Common myeloid progenitor, CD34-positive (primary cell): ENCODE data around the gene ZCCHC18.

Experiments used
- CTCF ChIA-PET: fragments of 350-600 bp; sonication (Branson Sonifier 250); formaldehyde crosslinking; loops from one replicate; lab custom pipeline; 2021; ENCODE audit warnings: antibody characterized with exemption; lab: Charles Lee
- POLR2A ChIA-PET: fragments of 350-600 bp; sonication (Branson Sonifier 250); formaldehyde crosslinking; loops from one replicate; lab custom pipeline; 2021; ENCODE audit warnings: antibody characterized with exemption; lab: Charles Lee
- DNase-seq, 3 donors: peaks; one replicate each; pipeline versions ENCODE4 v3.0.0 to v3.0.0-alpha.2; 2013
- H3K27ac ChIP-seq, 2 experiments: 1 replicate in 1 of 2; 2 replicates in 1 of 2; pipeline ENCODE4 v1.7.0; 2013; ENCODE audit warnings: inconsistent platforms in 2 of 2, low read length in 2 of 2, mild to moderate bottlenecking in 2 of 2, low read depth in 1 of 2, moderate library complexity in 1 of 2; ENCODE audit not compliant: severe bottlenecking in 2 of 2, insufficient read depth in 1 of 2, poor library complexity in 1 of 2
- H3K27me3 ChIP-seq, 5 experiments: replicated peaks in 2 of 5; 1 replicate in 3 of 5; 2 replicates in 2 of 5; pipeline versions ENCODE4 v1.6.1 to v1.7.0; 2013; ENCODE audit warnings: low read length in 4 of 5, mild to moderate bottlenecking in 2 of 5, moderate library complexity in 2 of 5, inconsistent platforms in 1 of 5; ENCODE audit not compliant: insufficient read depth in 5 of 5, control insufficient read depth in 4 of 5
- H3K36me3 ChIP-seq, 4 experiments: 1 replicate in 2 of 4; 2 replicates in 2 of 4; pipeline versions ENCODE4 v1.6.1 to v1.7.0; 2013; ENCODE audit warnings: low read length in 3 of 4, control low read depth in 1 of 4, mild to moderate bottlenecking in 1 of 4; ENCODE audit not compliant: control insufficient read depth in 4 of 4, insufficient read depth in 4 of 4
- H3K4me1 ChIP-seq, 4 experiments: 1 replicate in 3 of 4; 2 replicates in 1 of 4; pipeline versions ENCODE4 v1.6.1 to v1.7.1; 2013; ENCODE audit warnings: low read length in 3 of 4, mild to moderate bottlenecking in 3 of 4, control low read depth in 1 of 4, inconsistent platforms in 1 of 4, moderate library complexity in 1 of 4; ENCODE audit not compliant: control insufficient read depth in 4 of 4, insufficient read depth in 4 of 4; ENCODE audit errors: control extremely low read depth in 1 of 4
- H3K4me3 ChIP-seq, 7 experiments: 1 replicate in 4 of 7; 2 replicates in 3 of 7; pipeline versions ENCODE4 v1.5.1 to v1.7.0; 2013; ENCODE audit warnings: mild to moderate bottlenecking in 7 of 7, low read length in 6 of 7, moderate library complexity in 6 of 7, inconsistent platforms in 2 of 7, low read depth in 2 of 7, control low read depth in 1 of 7; ENCODE audit not compliant: insufficient read depth in 4 of 7, control insufficient read depth in 1 of 7; ENCODE audit errors: extremely low read depth in 1 of 7
- H3K9me3 ChIP-seq, 5 experiments: 1 replicate in 4 of 5; 2 replicates in 1 of 5; pipeline versions ENCODE4 v1.6.1 to v1.7.1; 2013; ENCODE audit warnings: low read length in 4 of 5, mild to moderate bottlenecking in 2 of 5, inconsistent platforms in 1 of 5, low read depth in 1 of 5, moderate library complexity in 1 of 5; ENCODE audit not compliant: control insufficient read depth in 4 of 5, insufficient read depth in 2 of 5; ENCODE audit errors: control extremely low read depth in 1 of 5
- WGBS: methylation state at CpG from one replicate; pipeline ENCODE4 v1.1.5; 2013; ENCODE audit not compliant: insufficient coverage; 5-methylcytosine and 5-hydroxymethylcytosine counted together

ZCCHC18 gene

DNA sequence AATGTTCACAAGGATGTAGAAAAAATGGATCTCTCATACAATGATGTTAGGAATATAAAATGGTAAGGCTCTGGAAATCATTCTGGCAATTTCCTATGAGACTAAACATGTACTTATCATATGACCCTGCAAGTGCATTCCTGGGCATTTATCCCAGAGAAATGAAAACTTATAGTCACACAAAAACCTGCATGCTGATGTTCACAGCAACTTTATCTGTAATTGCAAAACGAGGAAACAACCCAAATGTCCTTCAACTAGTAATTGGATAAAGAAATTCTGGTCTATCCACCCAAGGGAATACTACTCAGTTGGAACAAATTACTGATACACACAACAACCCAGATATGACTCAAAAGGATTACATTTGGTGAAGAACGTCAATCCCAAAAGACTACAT lies 14.5 kb downstream of the ZCCHC18 start:
- ChIA-PET POLR2A (no interaction called here), CTCF (no interaction called here)
- Histone ChIP-seq H3K36me3 (peaks cover 0 to 2% (median under 1%) of the 10 kb centered on the region in 4 experiments), H3K27me3 (peaks cover 0 to 2% (median 0%) of the 10 kb centered on the region in 5 experiments), H3K27ac (no peak overlapping the region), H3K9me3 (no peaks in the 10 kb centered on the region), H3K4me1 (peaks cover 0 to 15% (median 5%) of the 10 kb centered on the region in 4 experiments), H3K4me3 (no peak overlapping the region)
- no peak for DNase-seq
- no CpG with 5 or more reads among the region's 2 CpGs for WGBS

DNA sequence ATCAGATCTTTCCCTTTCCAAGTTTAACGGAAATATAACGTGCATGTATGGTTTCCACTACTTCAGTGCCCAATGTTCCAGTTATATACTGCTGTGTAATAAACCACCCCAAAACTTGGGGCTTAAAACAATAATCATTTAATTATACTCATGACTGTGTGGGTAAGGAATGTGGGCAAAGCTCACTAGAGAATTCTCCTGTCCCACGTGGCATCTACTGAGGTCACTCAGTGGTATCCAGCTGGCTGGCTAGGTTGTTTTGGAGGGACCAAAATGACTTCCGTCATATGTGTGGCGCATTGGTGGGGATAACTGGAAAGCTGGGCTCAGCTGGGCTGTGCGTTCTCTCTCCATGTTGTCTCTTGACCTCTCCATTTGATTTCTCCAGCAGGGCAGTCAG lies 18.5 kb downstream of the ZCCHC18 start:
- Histone ChIP-seq H3K4me1 (peaks cover 0 to 9% (median 0%) of the 10 kb centered on the region in 4 experiments), H3K9me3 (no peaks in the 10 kb centered on the region), H3K27ac (no peak overlapping the region), H3K4me3 (no peak overlapping the region), H3K27me3 (peaks cover 0 to 2% (median 0%) of the 10 kb centered on the region in 5 experiments), H3K36me3 (peaks cover 0 to 2% (median under 1%) of the 10 kb centered on the region in 4 experiments)
- CTCF ChIA-PET, result interaction anchor here (1.4 to 1.7 kb wide), 2 partner anchors 10 to 17 kb away, joined by 4 to 5 read pairs; no protein-coding TSS in a partner anchor
- 71% methylated on average over 6 of the region's 6 CpGs for WGBS
- POLR2A ChIA-PET, result no interaction called here
- no peak for DNase-seq

DNA sequence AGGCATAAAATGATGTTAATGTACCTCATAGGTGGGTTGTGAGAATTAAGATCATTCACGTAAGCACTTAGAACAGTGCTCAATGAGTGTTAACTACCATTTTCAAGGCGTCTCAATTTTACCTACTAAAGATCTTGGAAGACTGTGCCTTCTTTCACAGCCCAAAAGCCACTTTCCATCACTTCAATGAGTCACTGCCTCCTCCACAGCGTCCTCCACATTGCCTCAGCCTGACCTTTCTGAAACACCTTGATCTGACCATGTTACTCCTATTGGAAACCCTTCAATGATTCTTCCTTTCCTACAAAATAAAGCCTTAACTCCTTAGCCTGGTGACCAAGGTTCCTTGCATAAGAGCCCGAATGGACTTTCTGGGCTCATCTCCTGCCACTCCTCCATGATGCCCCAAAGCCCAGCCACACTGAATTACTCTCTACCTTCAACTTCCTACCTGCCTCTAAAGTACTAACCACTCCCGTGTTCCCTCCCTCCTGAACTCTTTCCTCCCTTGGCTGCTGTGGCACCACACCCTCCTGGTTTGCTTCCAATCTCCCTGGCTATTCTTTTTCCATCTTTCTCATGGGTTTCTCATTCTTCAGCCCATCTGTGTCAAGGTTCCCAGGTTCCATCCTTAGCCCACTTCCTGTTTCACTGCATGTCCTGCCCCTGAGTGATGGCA lies 22.4 kb downstream of the ZCCHC18 start:
- Histone ChIP-seq H3K4me1 (peaks cover 0 to 11% (median 0%) of the 10 kb centered on the region in 4 experiments), H3K27ac (no peak overlapping the region), H3K4me3 (no peak overlapping the region), H3K27me3 (no peaks in the 10 kb centered on the region), H3K36me3 (peaks cover 0 to 2% (median 0%) of the 10 kb centered on the region in 4 experiments), H3K9me3 (no peaks in the 10 kb centered on the region)
- ChIA-PET POLR2A (no interaction called here), CTCF (no interaction called here)
- 69% methylated on average over 4 of the region's 5 CpGs for WGBS
- DNase-seq, result no peak

- Histone ChIP-seq H3K4me1 (peaks cover 0 to 11% (median 0%) of the 10 kb centered on the region in 4 experiments), H3K9me3 (no peaks in the 10 kb centered on the region), H3K4me3 (no peak overlapping the region), H3K36me3 (no peaks in the 10 kb centered on the region), H3K27ac (no peak overlapping the region), H3K27me3 (no peaks in the 10 kb centered on the region)
- WGBS, result no CpG with 5 or more reads among the region's 1 CpG
- CTCF ChIA-PET, result interaction anchor here (1.0 to 1.7 kb wide), 3 partner anchors 22 to 302 kb away, joined by 4 to 6 read pairs (median 5); no protein-coding TSS in a partner anchor
- POLR2A ChIA-PET, result no interaction called here
- DNase-seq, result no peak
Measured at GRCh38 chrX:104135677-104136076, 23.4 kb downstream of the ZCCHC18 start.

DNA sequence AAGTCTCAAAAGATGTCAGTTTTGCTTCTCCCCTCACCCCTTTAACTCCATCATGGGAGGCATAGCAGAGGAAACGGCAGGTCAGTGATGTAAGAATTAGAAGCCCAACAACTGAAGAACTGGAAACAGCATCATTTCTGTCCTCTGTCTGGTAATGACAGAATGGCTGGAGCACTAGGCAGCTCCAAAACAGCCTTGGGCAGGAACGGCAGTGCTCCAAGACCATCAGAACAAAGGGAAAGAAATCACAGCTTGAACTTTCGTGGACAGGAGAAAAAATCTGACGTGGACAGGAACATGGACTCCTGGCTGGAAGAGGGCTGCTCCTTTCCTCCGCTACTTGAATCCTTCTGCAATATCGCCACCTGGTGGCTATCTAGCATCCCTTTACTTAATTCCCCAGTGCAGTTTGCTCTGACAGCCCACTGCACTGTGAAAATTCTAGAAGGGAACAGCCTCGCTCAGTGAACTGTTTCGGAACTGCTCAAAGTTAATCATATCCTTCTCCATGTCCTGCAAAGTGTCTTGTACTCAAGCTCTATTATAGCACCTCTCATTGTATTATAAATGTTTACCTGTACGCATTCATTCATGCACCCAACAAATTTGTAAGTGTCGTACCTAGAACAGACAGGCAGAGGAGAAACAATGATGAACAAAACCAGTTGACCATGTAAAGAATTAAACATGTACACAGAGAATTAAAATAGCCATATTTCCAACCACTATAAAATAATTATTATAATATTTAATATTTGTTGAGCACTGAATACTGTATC lies 24.1 kb downstream of the ZCCHC18 start:
- CTCF ChIA-PET, result interaction anchor here (0.9 to 2.9 kb wide), 8 partner anchors 16 to 304 kb away, joined by 3 to 11 read pairs (median 6); no protein-coding TSS in a partner anchor
- peaks cover 0 to 11% (median 0%) of the 10 kb centered on the region in 4 experiments for H3K4me1 ChIP-seq
- DNase-seq, result peak; percentile 79 to 87 (median 81)
- no peaks in the 10 kb centered on the region for H3K27me3 ChIP-seq
- H3K9me3 ChIP-seq, result no peaks in the 10 kb centered on the region
- peak overlapping the region in 1 of 7 experiments; percentile 52 for H3K4me3 ChIP-seq
- POLR2A ChIA-PET, result no interaction called here
- no peaks in the 10 kb centered on the region for H3K36me3 ChIP-seq
- no peak overlapping the region for H3K27ac ChIP-seq
- 5% methylated on average over 6 of the region's 10 CpGs for WGBS

- no peaks in the 10 kb centered on the region for H3K36me3 ChIP-seq
- CTCF ChIA-PET, result interaction anchor here (0.9 to 2.9 kb wide), 8 partner anchors 17 to 305 kb away, joined by 3 to 11 read pairs (median 4); no protein-coding TSS in a partner anchor
- no peak overlapping the region for H3K4me3 ChIP-seq
- H3K9me3 ChIP-seq, result no peaks in the 10 kb centered on the region
- 98% methylated on average over 3 of the region's 3 CpGs for WGBS
- POLR2A ChIA-PET, result no interaction called here
- H3K27me3 ChIP-seq, result no peaks in the 10 kb centered on the region
- peak in 2 of 3 donors; percentile 47 to 49 for DNase-seq
- peaks cover 0 to 14% (median 0%) of the 10 kb centered on the region in 4 experiments for H3K4me1 ChIP-seq
- H3K27ac ChIP-seq, result no peak overlapping the region
Measured at GRCh38 chrX:104137496-104137895, 25.2 kb downstream of the ZCCHC18 start.
